Lung (tissue), 12 donors: ENCODE results near the gene GFAP. TPM values are rescaled to one million over a fixed set of nuclear protein-coding genes. Genes with fewer than 3 reads are reported as not detected.

Experiments used
- ATAC-seq: fragments of 200-7000 bp; cut with Tn5 transposase; one replicate; pipeline ENCODE4 v1.9.1; 2020; ENCODE audit warnings: moderate number of reproducible peaks; ENCODE audit not compliant: insufficient read depth, low FRiP score
- DNase-seq, 3 donors: peaks; one replicate each; pipeline ENCODE4 v3.0.0-alpha.2; 2013 to 2017
- H3K27ac ChIP-seq, 2 donors: one replicate each; pipeline ENCODE4 v1.5.1; 2013; ENCODE audit warnings: mild to moderate bottlenecking in 2 of 2, moderate library complexity in 2 of 2, control low read depth in 1 of 2, inconsistent platforms in 1 of 2, low read depth in 1 of 2, low read length in 1 of 2
- H3K27me3 ChIP-seq, 3 donors: one replicate each; pipeline ENCODE4 v1.5.1; 2013; ENCODE audit warnings: low read length in 2 of 3; ENCODE audit not compliant: control insufficient read depth in 3 of 3, insufficient read depth in 3 of 3
- H3K36me3 ChIP-seq, 4 donors: one replicate each; pipeline ENCODE4 v1.5.1; 2013; ENCODE audit warnings: low read length in 4 of 4, mild to moderate bottlenecking in 1 of 4, moderate library complexity in 1 of 4; ENCODE audit not compliant: control insufficient read depth in 4 of 4, insufficient read depth in 4 of 4
- H3K4me1 ChIP-seq, 5 donors: one replicate each; pipeline ENCODE4 v1.5.1; 2013; ENCODE audit warnings: low read length in 5 of 5, mild to moderate bottlenecking in 2 of 5, moderate library complexity in 1 of 5; ENCODE audit not compliant: control insufficient read depth in 5 of 5, insufficient read depth in 5 of 5
- H3K4me3 ChIP-seq: one replicate; pipeline ENCODE4 v1.5.1; 2013; ENCODE audit warnings: mild to moderate bottlenecking, control low read depth, moderate library complexity
- H3K9ac ChIP-seq, 2 donors: one replicate each; pipeline ENCODE4 v1.5.1; 2013; ENCODE audit warnings: low read length in 2 of 2, control low read depth in 1 of 2; ENCODE audit not compliant: insufficient read depth in 1 of 2
- H3K9me3 ChIP-seq, 4 donors: one replicate each; pipeline ENCODE4 v1.5.1; 2013; ENCODE audit warnings: low read length in 3 of 4, mild to moderate bottlenecking in 1 of 4, moderate library complexity in 1 of 4; ENCODE audit not compliant: control insufficient read depth in 4 of 4, insufficient read depth in 3 of 4
- WGBS, 2 donors: extraction: QIAGEN DNeasy Blood & Tissue Kit; methylation state at CpG; one replicate each; pipeline ENCODE4 v1.1.7; 2013; 5-methylcytosine and 5-hydroxymethylcytosine counted together
- polyA plus RNA-seq, 2 donors: library from polyadenylated mRNA; stranded (reverse); fragments of 200-250 nt; gene quantifications; one replicate each; pipeline ENCODE4 v1.2.1, GENCODE V29; 2013
- total RNA-seq, 2 donors: library from RNA; depleted of rRNA in 1 of 2; stranded (reverse); fragments of >200 nt in 1 of 2; gene quantifications; one replicate each; pipeline ENCODE4 v1.2.1, GENCODE V29; 2014 to 2021
- TF ChIP-seq, protein P1 (sequence below): IDR thresholded peaks from 2 replicates; pipeline ENCODE4 v1.5.1; 2012; ENCODE audit warnings: mild to moderate bottlenecking; ENCODE audit errors: control extremely low read depth, extremely low read depth
- donor health status: control.
- donor health status: control.
- donor health status: Bipolar disorder and iron deficiency.
- donor health status: healthy.
- donor health status: DM: yes; HTN: yes; CAD: no.

The GFAP gene
- total and polyA plus RNA-seq, 4 donors = 0.25 to 0.88 (median 0.34) TPM

DNA sequence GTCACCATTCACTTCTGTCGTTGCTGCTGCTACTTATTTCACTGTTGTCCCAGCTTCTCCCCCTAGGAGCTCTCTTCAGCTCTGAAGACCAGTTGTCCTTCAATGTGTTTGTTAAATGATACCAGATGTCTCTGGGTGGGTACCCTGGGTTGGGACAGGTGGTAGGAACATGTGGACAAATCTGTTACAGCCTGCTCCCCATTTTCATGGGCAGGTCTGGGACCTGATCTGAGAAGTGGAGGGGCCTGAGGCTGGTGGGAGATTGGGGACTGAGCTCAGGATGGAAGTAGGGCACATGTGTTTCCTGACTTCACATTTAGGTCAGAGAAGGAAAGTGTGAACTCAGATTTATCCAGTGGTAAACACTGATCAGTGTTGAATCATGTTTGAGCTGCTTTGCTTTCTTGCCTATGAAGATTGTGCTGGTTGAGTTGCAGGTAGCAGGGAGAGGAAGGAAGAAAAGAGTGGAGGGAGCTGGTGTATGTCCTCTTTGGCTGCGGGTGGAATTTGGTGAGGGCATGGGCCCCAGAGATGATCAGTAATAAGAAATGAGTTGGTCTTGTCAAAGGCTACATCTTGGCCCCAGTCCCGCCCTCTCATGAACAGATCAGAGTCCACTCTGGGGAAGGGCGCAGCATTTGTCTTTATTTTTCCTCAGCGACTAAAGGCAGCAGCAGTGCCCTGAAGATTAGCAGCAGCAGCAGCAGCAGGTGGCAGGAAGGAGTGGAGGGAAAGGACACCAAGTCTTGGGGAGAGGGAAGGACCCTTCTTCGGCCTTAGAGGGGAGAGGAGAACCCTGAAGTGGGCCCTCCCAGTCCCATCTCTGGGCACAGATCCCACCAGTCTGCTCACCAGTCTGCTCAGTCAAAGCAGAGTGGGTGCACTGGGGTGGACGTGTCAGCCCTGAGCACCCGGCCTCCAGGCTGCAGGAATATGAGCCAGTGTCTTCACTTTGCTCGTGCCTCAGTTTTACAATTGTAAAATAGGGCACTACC, 10.0 kb downstream of the GFAP start:
- Histone ChIP-seq H3K4me1 (peaks cover 0 to 4% (median 0%) of the 10 kb centered on the region in 5 donors), H3K27ac (no peak overlapping the region), H3K9ac (no peak overlapping the region), H3K27me3 (peaks cover 0 to 3% (median 1%) of the 10 kb centered on the region in 3 donors), H3K9me3 (no peaks in the 10 kb centered on the region), H3K4me3 (no peak overlapping the region), H3K36me3 (no peaks in the 10 kb centered on the region)
- DNase-seq = no peak
- TF ChIP-seq, protein P1, sequence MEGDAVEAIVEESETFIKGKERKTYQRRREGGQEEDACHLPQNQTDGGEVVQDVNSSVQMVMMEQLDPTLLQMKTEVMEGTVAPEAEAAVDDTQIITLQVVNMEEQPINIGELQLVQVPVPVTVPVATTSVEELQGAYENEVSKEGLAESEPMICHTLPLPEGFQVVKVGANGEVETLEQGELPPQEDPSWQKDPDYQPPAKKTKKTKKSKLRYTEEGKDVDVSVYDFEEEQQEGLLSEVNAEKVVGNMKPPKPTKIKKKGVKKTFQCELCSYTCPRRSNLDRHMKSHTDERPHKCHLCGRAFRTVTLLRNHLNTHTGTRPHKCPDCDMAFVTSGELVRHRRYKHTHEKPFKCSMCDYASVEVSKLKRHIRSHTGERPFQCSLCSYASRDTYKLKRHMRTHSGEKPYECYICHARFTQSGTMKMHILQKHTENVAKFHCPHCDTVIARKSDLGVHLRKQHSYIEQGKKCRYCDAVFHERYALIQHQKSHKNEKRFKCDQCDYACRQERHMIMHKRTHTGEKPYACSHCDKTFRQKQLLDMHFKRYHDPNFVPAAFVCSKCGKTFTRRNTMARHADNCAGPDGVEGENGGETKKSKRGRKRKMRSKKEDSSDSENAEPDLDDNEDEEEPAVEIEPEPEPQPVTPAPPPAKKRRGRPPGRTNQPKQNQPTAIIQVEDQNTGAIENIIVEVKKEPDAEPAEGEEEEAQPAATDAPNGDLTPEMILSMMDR = no peak
- no peak for ATAC-seq
- WGBS, 2 donors = 85 to 86% methylated on average over 9 of the region's 9 CpGs

DNA sequence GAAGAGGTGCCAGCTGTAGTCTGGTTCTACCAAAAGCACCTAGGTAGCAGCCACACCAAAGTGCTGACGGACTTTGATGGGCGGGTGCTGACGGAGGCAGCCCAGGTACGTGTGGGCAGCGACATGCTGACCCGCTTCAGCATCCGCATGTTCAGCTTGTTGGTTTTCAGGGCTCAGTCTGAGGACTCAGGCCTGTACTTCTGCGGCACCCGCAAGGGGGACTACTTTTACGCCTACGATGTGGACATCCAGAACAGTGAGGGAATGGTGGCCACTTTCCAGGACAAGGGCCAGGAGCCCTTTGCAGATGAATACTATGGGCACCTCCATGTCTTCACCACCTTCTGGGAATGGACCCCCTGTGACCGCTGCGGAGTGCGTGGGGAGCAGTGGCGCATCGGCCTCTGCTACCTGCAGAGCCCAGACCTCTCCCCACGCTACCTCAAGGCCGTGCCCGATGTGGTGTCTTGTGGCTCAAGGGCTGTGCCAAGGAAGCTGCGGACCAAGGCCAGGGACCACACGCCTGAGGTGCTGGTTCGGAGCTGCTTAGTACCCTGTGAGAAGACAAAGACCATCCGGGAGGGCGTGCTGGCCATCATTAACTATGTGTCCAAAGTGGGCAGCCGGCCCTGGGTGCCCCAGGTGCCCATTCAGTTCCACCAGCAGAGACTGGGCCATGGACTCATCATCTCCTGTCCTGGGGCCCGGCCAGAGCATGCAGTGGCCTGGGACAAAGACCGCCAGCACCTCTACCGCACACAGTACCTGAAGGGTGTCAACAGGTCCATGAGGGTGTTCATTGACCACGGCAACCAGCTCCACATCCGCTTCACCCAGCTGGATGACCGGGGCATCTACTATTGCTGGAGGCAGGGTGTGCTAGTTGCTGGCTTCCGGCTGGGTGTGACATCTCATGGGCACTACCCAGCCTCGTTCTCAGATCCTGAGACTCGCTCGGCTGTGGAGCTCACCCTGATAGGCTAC, 11.0 kb downstream of the GFAP start:
- Histone ChIP-seq H3K36me3 (no peaks in the 10 kb centered on the region), H3K9ac (no peak overlapping the region), H3K27me3 (peaks cover 0 to 3% (median 0%) of the 10 kb centered on the region in 3 donors), H3K4me3 (no peak overlapping the region), H3K4me1 (peaks cover 0 to 9% (median 0%) of the 10 kb centered on the region in 5 donors), H3K9me3 (no peaks in the 10 kb centered on the region), H3K27ac (no peak overlapping the region)
- 96% methylated on average over 35 of the region's 35 CpGs for WGBS, 2 donors
- TF ChIP-seq, protein P1 = no peak
- ATAC-seq (no peak), DNase-seq (no peak)

DNA sequence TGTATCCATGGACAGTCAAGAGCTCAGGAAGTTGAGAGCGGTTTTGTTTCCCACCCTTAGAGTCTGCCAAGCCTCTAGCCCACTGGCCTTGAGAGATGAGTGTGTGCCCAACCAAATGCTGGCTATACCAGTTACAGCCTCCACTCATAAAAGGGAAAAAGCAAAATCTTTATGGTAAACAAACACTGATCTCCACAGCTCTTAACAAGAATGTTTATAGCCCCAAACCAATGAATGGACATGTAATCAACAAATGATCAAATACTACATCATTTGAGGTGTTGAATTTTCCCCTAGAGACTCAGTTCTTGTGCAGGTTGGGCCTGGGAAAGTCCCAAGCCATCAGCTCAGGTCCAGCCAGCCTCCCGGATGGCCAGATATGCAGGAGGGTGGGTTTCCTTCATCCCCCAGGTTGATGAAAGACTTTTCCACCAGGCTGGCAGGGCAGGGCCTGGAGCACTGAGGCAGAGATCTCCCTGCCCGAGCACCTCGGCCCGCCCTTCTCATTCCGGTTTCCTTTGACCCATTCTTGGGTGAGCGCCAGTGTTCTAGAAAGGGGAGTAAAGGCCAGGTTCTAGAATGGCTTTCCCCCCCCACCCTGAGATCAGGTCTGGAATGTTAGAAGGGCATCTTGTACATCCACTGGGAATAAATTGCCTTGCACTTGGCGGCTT, 12.2 kb downstream of the GFAP start:
- 77% methylated on average over 8 of the region's 8 CpGs for WGBS, 2 donors
- Histone ChIP-seq H3K36me3 (no peaks in the 10 kb centered on the region), H3K9me3 (no peaks in the 10 kb centered on the region), H3K27ac (no peak overlapping the region), H3K4me3 (no peak overlapping the region), H3K27me3 (peaks cover 0 to 3% (median 0%) of the 10 kb centered on the region in 3 donors), H3K4me1 (peaks cover 0 to 17% (median 4%) of the 10 kb centered on the region in 5 donors), H3K9ac (no peak overlapping the region)
- ATAC-seq (no peak), DNase-seq (no peak)
- TF ChIP-seq, protein P1 = no peak
